Renal pelvis (tissue), 4 donors: ENCODE measurements around the gene RMI2. TPM values are rescaled to one million over a fixed set of nuclear protein-coding genes. Genes with fewer than 3 reads are reported as not detected.

Source experiments
- DNase-seq: peaks from one replicate; pipeline ENCODE4 v3.0.0-alpha.2; 2013
- polyA plus RNA-seq, 3 donors: library from polyadenylated mRNA; unstranded; fragments of 120-200 nt; gene quantifications; one replicate each; pipeline ENCODE4 v1.2.1, GENCODE V29; 2013; ENCODE audit not compliant: insufficient read length in 3 of 3

The RMI2 gene
- polyA plus RNA-seq, 3 donors = 21.1 to 31.2 (median 28.3) TPM

GRCh38 chr16:11326084-11326736, 19.0 kb upstream of the RMI2 start:
- DNase-seq = no peak

- DNase-seq = no peak
Measured at GRCh38 chr16:11326737-11327276, 18.5 kb upstream of the RMI2 start.

- no peak for DNase-seq
Measured at GRCh38 chr16:11327277-11328171, 17.7 kb upstream of the RMI2 start.

GRCh38 chr16:11328172-11329070, 16.8 kb upstream of the RMI2 start:
- peak; percentile 94 for DNase-seq

- no peak for DNase-seq
Measured at GRCh38 chr16:11329071-11329491, 16.2 kb upstream of the RMI2 start.

GRCh38 chr16:11329891-11330290, 15.4 kb upstream of the RMI2 start:
- DNase-seq = no peak

GRCh38 chr16:11330526-11331237, 14.6 kb upstream of the RMI2 start:
- no peak for DNase-seq

GRCh38 chr16:11331967-11332366, 13.3 kb upstream of the RMI2 start:
- DNase-seq = no peak

GRCh38 chr16:11333010-11333409, 12.2 kb upstream of the RMI2 start:
- no peak for DNase-seq

GRCh38 chr16:11333702-11334101, 11.6 kb upstream of the RMI2 start:
- DNase-seq = peak; percentile 80

GRCh38 chr16:11334831-11335404, 10.3 kb upstream of the RMI2 start:
- no peak for DNase-seq

GRCh38 chr16:11339075-11339474, 6.2 kb upstream of the RMI2 start:
- no peak for DNase-seq

GRCh38 chr16:11340710-11341109, 4.5 kb upstream of the RMI2 start:
- DNase-seq = no peak

GRCh38 chr16:11341371-11341770, 3.9 kb upstream of the RMI2 start:
- no peak for DNase-seq

- no peak for DNase-seq
Measured at GRCh38 chr16:11342021-11342855, 3.0 kb upstream of the RMI2 start.

GRCh38 chr16:11346700-11347319, 1.6 kb downstream of the RMI2 start:
- no peak for DNase-seq

GRCh38 chr16:11347831-11348230, 2.6 kb downstream of the RMI2 start:
- no peak for DNase-seq

- no peak for DNase-seq
Measured at GRCh38 chr16:11348737-11349598, 3.7 kb downstream of the RMI2 start.
